Nephron progenitor cell (in vitro differentiated cells): Measurements from ENCODE around the gene TMEFF1.
"Not testable (repeated sequence)": the region's sequence is repeated elsewhere in the genome, so short reads cannot be mapped to it uniquely, and the experiment has no call there.

Experiments
- DNase-seq: peaks from one replicate; pipeline ENCODE4 v3.0.0; 2021
- H3K27ac Mint-ChIP-seq: 2 replicates; pipeline ENCODE4 v1.8.0; 2021; ENCODE audit warnings: mild to moderate bottlenecking, moderate library complexity, mixed read lengths
- H3K27me3 Mint-ChIP-seq: 2 replicates; pipeline ENCODE4 v1.8.0; 2021; ENCODE audit warnings: mild to moderate bottlenecking, low read depth, mixed read lengths; ENCODE audit not compliant: poor library complexity
- H3K36me3 Mint-ChIP-seq: 2 replicates; pipeline ENCODE4 v1.8.0; 2021; ENCODE audit warnings: low read depth, mixed read lengths
- H3K4me1 Mint-ChIP-seq: 2 replicates; pipeline ENCODE4 v1.8.0; 2021; ENCODE audit warnings: mixed read lengths
- H3K4me3 Mint-ChIP-seq: 2 replicates; pipeline ENCODE4 v1.8.0; 2021; ENCODE audit warnings: mild to moderate bottlenecking, moderate library complexity, mixed read lengths
- H3K9me3 Mint-ChIP-seq: 2 replicates; pipeline ENCODE4 v1.8.0; 2021; ENCODE audit warnings: mild to moderate bottlenecking, moderate library complexity, mixed read lengths
- TF ChIP-seq, protein P1 (sequence below): fragments of 200-600 bp; sonication (generic); IDR thresholded peaks from 2 replicates; pipeline ENCODE4 v1.5.0; 2021; ENCODE audit warnings: antibody characterized with exemption

The TMEFF1 gene

GRCh38 chr9:100505564-100506159 lies 32.7 kb downstream of the TMEFF1 start:
- H3K36me3 Mint-ChIP-seq, result peaks cover 84% of the 10 kb centered on the region
- no peaks in the 10 kb centered on the region for H3K4me1 Mint-ChIP-seq
- TF ChIP-seq, protein P1, sequence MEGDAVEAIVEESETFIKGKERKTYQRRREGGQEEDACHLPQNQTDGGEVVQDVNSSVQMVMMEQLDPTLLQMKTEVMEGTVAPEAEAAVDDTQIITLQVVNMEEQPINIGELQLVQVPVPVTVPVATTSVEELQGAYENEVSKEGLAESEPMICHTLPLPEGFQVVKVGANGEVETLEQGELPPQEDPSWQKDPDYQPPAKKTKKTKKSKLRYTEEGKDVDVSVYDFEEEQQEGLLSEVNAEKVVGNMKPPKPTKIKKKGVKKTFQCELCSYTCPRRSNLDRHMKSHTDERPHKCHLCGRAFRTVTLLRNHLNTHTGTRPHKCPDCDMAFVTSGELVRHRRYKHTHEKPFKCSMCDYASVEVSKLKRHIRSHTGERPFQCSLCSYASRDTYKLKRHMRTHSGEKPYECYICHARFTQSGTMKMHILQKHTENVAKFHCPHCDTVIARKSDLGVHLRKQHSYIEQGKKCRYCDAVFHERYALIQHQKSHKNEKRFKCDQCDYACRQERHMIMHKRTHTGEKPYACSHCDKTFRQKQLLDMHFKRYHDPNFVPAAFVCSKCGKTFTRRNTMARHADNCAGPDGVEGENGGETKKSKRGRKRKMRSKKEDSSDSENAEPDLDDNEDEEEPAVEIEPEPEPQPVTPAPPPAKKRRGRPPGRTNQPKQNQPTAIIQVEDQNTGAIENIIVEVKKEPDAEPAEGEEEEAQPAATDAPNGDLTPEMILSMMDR, result peak; percentile 46
- H3K27ac Mint-ChIP-seq, result no peak overlapping the region
- no peaks in the 10 kb centered on the region for H3K27me3 Mint-ChIP-seq
- no peak overlapping the region for H3K4me3 Mint-ChIP-seq
- peaks cover 19% of the 10 kb centered on the region for H3K9me3 Mint-ChIP-seq
- DNase-seq, result peak; percentile 60

- DNase-seq, H3K4me3 Mint-ChIP-seq, H3K27ac Mint-ChIP-seq, H3K27me3 Mint-ChIP-seq, H3K4me1 Mint-ChIP-seq: not testable (repeated sequence)
- Mint-ChIP-seq H3K36me3 (peaks cover 85% of the 10 kb centered on the region), H3K9me3 (peaks cover 19% of the 10 kb centered on the region)
Observed at GRCh38 chr9:100507350-100507749, 34.4 kb downstream of the TMEFF1 start.

DNA sequence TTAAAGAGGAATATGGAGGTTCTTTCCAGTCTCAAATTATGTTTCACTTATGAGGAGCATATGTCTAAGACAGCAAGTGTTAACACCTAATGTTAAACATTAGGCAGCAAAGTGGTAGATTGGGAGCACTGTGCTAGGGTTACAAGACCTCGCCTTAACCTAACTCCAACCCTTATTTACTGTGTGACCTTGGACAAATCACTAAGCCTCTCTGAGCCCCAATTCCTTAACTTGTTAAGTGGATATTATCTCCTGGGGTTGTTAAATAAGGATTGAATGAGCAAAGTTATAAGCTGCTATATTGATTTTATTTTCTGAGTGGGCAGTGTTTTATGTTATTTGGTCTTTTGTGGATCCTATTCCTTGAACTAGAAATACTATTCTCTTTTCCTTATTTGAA lies 38.3 kb downstream of the TMEFF1 start:
- H3K9me3 Mint-ChIP-seq, result peaks cover 14% of the 10 kb centered on the region
- TF ChIP-seq, protein P1, result no peak
- no peak overlapping the region for H3K4me3 Mint-ChIP-seq
- peaks cover 65% of the 10 kb centered on the region for H3K36me3 Mint-ChIP-seq
- no peak for DNase-seq
- peak overlapping the region; percentile 16 for H3K27ac Mint-ChIP-seq
- H3K4me1 Mint-ChIP-seq, result no peaks in the 10 kb centered on the region
- H3K27me3 Mint-ChIP-seq, result no peaks in the 10 kb centered on the region

DNA sequence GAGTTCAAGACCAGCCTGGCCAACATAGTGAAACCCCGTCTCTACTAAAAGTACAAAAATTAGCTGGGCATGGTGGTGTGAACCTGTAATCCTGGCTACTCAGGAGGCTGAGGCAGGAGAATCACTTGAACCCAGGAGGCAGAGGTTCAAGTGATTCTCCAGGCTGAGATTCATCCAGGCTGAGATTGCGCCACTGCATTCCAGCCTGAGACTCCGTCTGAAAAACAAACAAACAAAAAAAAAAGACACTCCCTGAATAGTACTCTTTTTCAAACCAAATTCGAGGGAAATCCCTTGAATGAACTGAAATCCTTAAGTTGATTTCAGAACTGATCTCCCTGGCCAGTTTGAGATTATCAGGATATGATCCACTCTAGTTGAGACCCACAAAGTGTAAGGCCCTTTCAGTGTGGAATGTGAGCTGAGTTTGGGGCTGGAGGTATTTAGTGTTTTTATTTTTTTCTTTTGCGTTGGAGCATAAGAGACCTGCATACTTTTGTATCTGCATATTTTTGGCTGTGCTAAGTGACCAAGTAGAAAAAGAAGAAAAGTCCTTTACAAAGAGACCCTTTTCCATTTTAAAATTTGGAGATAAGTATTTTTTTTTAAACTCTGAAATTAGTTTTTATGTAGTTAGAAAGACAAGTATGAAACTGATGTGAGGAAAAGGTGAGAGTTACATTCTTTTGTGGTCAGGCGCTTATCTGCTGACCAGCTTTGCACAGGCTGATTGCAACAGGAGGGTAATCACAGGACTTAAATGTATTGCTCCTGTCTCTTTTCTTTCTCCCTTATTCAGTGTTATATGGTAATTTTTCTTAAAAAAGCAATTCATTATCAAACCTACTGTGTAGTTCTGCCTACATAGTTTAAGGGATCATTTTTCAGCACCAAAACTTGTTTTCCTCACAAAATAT lies 42.9 kb downstream of the TMEFF1 start:
- H3K27ac Mint-ChIP-seq, result peak overlapping the region; percentile 41
- H3K4me3 Mint-ChIP-seq, result no peak overlapping the region
- TF ChIP-seq, protein P1, result no peak
- DNase-seq, result no peak
- peaks cover 60% of the 10 kb centered on the region for H3K36me3 Mint-ChIP-seq
- no peaks in the 10 kb centered on the region for H3K27me3 Mint-ChIP-seq
- H3K9me3 Mint-ChIP-seq, result no peaks in the 10 kb centered on the region
- H3K4me1 Mint-ChIP-seq, result no peaks in the 10 kb centered on the region

GRCh38 chr9:100521282-100521681 lies 48.3 kb downstream of the TMEFF1 start:
- Mint-ChIP-seq H3K4me3 (no peak overlapping the region), H3K4me1 (no peaks in the 10 kb centered on the region), H3K9me3 (peaks cover 22% of the 10 kb centered on the region), H3K27me3 (peaks cover 3% of the 10 kb centered on the region), H3K27ac (peak overlapping the region; percentile 8), H3K36me3 (peaks cover 88% of the 10 kb centered on the region)
- DNase-seq, result no peak
- TF ChIP-seq, protein P1, result no peak

GRCh38 chr9:100525563-100525962 lies 52.6 kb downstream of the TMEFF1 start:
- Mint-ChIP-seq H3K36me3 (peaks cover 89% of the 10 kb centered on the region), H3K9me3 (peaks cover 54% of the 10 kb centered on the region), H3K27ac (no peak overlapping the region), H3K27me3 (peaks cover 3% of the 10 kb centered on the region), H3K4me1 (no peaks in the 10 kb centered on the region), H3K4me3 (no peak overlapping the region)
- TF ChIP-seq, protein P1, result no peak
- DNase-seq, result no peak

DNA sequence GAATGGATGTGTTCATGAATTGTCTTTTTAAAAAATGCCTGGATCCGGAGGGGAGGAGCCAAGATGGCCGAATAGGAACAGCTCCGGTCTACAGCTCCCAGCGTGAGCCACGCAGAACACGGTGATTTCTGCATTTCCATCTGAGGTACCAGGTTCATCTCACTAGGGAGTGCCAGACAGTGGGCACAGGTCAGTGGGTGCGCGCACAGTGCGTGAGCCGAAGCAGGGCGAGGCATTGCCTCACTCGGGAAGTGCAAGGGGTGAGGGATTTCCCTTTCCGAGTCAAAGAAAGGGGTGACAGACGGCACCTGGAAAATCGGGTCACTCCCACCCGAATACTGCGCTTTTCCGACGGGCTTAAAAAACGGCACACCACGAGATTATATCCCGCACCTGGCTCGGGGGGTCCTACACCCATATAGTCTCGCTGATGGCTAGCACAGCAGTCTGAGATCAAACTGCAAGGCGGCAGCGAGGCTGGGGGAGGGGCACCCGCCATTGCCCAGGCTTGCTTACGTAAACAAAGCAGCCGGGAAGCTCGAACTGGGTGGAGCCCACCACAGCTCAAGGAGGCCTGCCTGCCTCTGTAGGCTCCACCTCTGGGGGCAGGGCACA lies 54.3 kb downstream of the TMEFF1 start:
- not testable (repeated sequence) for H3K27me3 Mint-ChIP-seq, DNase-seq, H3K4me3 Mint-ChIP-seq, H3K27ac Mint-ChIP-seq, H3K4me1 Mint-ChIP-seq
- Mint-ChIP-seq H3K9me3 (peaks cover 59% of the 10 kb centered on the region), H3K36me3 (peaks cover 72% of the 10 kb centered on the region)
